Activated CD8-positive, alpha-beta memory T cell treated with anti-CD3 and anti-CD28 coated beads for 24 hours (primary cell): ENCODE measurements around the gene SNAP29.
"Not testable (repeated sequence)": the region's sequence is repeated elsewhere in the genome, so short reads cannot be mapped to it uniquely, and the experiment has no call there.

Experiments
- DNase-seq: peaks from one replicate; pipeline ENCODE4 v3.0.0-alpha.2; 2020

The SNAP29 gene

DNA sequence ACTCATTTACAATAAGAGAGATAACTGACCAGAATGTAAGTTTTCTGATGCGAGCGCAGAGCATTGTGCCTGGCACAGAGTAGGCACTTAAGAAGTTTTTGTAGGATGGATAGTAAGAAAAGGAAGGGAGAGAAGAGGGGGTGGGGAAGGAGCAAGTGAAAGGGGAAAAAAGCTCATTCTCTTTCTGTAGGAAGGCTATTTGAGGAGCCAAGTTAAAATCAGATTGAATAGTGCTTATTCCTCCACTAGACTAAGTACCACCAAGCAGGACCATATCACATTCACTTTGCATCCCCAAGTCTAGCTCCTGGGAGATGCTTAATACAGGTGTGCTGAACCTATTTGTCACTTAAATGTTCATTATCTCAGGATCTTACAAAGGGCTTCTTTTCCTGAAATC, 44.3 kb downstream of the SNAP29 start:
- DNase-seq: no peak

GRCh38 chr22:20904008-20904979, 45.5 kb downstream of the SNAP29 start:
- no peak for DNase-seq

GRCh38 chr22:20904980-20905355, 46.2 kb downstream of the SNAP29 start:
- no peak for DNase-seq

- DNase-seq: no peak
Measured at GRCh38 chr22:20905415-20906386, 46.9 kb downstream of the SNAP29 start.

- DNase-seq: no peak
Measured at GRCh38 chr22:20906387-20906767, 47.6 kb downstream of the SNAP29 start.

DNA sequence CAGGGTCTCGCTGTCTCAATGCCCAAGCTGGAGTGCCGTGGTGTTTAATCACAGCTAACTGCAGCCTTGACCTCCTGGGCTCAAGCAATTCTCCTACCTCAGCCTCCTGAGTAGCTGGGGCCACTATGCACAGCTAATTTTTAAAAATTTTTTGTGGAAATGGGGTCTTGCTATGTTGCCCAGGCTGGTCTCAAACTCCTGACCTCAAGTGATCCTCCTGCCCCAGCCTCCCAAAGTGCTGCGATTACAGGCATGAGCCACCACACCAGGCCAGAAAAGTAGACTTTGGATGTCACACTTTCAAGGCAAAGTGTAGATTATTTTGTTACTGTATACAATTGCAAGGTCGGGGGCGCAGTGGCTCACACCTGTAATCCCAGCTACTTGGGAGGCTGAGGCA, 49.9 kb downstream of the SNAP29 start:
- DNase-seq: not testable (repeated sequence)

DNA sequence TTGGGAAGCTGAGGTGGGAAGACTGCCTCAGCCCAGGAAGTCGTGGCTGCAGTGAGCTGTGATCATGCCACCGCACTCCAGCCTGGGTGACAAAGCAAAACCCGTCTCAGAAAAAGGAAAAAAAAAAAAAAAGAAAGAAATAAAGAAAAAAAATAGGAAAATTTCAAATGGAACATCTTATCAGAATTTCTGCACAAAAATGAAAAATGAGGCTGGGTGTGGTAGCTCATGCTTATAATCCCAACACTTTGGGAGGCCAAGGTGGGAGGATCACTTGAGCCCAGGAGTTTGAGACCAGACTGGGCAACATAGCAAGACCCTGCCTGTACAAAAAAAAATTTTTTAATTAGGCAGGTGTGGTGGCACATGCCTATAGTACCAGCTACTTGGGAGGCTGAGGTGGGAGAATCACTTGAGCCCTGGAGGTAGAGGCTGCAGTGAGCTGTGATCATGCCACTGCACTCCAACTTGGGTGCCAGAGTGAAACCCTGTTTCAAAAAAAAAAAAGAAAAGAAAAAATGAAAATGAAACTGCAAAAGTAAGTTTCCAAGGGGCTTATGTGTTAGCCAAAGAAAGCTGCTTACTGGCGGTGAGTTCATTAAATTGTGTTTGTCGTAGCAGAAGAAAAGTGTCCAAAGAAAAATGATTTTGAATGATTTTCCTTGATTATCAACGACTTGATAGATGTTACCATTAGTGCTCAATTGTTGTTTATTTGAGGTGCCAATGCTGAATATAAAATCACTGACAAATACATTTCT, 50.9 kb downstream of the SNAP29 start:
- DNase-seq: no peak

DNA sequence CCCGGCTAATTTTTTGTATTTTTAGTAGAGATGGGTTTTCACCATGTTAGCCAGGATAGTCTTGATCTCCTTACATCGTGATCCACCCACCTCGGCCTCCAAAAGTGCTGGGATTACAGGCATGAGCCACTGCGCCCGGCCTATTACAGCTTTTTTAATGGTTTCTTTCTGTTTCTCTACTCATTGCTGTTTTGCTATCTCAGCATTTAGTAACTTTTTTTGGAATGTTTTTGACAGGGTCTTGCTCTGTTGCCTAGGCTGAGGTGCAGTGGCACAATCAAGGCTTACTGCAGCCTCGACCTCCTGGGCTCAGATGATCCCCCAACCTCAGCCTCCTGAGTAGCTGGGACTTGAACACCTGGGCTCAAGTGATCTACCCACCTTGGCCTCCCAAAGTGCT, 53.7 kb downstream of the SNAP29 start:
- DNase-seq: no peak

DNA sequence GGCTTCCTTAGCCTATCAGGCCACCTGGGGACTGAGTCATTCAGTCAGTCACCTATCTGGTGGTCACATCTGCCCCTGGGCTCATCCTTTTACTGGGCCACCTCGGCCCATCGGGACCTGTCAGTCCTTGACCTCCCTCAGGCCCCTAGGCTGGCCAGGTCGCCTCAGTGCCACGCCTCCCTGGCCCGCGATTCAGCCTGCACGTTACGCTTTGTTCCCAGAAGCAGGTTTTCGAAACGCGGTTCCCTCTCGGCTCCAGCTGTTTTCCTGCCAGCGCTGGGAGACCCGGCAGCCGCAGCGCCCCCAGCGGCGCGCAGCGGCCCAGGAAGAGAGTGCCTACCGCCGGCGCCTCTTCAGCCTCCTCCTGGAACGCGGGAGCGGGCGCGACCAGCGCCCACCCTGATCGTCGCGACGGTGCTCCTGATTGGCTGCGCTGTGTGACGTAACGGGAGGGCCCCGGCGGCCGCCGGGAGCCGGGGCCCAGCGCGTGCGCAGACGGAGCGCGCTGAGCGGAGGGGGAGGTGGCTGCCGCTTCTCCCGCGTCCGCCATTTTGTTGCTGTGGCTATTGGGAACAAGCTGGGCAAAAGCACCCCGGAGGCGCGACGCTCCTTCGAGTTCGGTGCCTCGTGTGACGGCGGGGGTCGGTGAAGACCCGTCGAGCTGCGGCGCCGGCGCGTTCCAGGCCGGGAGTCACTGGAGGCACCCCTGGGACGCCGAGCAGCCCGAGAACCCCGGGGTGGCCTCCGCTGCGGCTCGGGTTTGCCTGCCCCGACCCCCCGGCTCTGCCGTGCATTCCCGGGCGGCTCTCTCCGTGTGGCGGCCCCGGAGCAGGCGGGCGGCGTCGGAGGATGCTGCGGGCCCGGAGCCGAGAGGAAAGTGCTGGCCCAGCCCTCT, 58.4 kb downstream of the SNAP29 start, which contains the start of gene CRKL:
Gene CRKL, plus strand, starts transcription at position 492 of the 895 bp plus-strand sequence. CDS start 528 bp downstream, outside the sequence.
- DNase-seq: peak; percentile 95

DNA sequence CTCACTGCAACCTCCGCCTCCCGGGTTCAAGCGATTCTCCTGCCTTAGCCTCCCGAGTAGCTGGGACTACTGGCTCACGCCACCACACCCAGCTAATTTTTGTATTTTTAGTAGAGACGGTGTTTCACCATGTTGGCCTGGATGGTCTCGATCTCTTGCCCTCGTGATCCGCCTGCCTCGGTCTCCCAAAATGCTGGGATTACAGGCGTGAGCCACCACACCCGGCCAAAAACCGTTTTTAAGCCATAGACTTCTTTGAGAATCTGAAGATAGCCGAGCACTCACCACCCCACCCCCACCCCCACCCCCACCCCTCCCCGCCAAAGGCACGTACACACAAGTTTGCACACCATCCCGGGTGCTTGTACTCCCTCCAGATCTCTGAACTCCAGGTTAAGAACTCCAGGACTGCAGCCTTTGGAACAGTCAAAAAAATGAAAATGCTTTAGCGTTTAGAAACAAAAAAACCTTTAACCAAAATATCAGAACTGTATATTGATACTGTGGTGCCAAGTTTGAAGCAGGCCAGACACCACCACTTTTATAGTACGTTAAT, 59.9 kb downstream of the SNAP29 start:
- DNase-seq: no peak

- no peak for DNase-seq
Measured at GRCh38 chr22:20919718-20920117, 60.9 kb downstream of the SNAP29 start.

DNA sequence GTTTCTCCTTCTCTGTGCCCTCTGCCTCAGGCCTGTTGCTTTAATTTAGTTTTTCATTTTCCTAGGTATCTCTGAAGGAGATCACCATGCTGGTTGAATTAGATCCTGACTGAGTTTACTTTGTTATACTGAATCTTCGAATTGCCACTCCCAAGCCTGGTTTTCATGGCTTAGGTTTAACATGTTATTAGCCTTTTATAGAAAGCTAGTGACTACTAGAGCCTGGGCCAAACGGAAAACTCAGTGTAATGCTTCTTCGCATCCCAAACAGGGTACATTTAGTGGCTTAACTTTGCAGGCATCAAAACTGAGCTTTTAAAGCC, 62.0 kb downstream of the SNAP29 start:
- no peak for DNase-seq

GRCh38 chr22:20922141-20922751, 63.4 kb downstream of the SNAP29 start:
- DNase-seq: no peak

GRCh38 chr22:20926243-20926642, 67.4 kb downstream of the SNAP29 start:
- no peak for DNase-seq

- no peak for DNase-seq
Measured at GRCh38 chr22:20927940-20928572, 69.2 kb downstream of the SNAP29 start.

GRCh38 chr22:20928573-20928967, 69.8 kb downstream of the SNAP29 start:
- DNase-seq: no peak

DNA sequence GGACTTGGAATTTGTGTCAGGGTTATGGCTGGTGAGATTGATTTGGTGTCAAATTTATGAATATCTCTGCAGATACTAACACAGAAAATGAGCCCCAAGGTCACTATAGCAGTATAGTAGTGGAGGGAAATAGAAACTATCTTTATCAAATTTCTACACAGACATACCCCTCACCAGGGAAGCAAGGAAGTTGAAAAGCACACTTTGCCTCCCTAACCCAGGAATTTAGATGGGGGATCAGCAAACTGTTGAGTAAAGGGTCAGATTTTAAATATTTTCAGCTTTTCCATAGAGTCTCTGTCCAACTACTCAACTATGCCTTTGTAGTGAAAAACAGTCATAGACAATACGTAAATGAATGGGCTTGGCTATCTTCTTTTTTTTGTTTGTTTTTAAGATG, 71.2 kb downstream of the SNAP29 start:
- no peak for DNase-seq

DNA sequence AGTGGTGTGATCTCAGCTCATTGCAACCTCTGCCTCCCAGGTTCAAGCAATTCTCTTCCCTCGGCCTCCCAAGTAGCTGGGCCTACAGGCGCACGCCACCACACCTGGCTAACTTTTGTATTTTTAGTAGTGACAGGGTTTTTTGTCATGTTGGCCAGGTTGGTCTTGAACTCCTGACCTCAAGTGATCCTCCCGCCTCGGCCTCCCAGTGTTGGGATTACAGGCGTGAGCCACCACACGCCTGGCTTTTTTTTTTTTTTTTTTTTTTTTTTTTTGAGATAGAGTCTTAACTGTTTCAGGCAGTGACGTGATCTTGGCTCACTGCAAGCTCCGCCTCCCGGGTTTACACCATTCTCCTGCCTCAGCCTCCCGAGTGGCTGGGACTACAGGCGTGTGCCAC, 71.6 kb downstream of the SNAP29 start:
- DNase-seq: not testable (repeated sequence)

DNA sequence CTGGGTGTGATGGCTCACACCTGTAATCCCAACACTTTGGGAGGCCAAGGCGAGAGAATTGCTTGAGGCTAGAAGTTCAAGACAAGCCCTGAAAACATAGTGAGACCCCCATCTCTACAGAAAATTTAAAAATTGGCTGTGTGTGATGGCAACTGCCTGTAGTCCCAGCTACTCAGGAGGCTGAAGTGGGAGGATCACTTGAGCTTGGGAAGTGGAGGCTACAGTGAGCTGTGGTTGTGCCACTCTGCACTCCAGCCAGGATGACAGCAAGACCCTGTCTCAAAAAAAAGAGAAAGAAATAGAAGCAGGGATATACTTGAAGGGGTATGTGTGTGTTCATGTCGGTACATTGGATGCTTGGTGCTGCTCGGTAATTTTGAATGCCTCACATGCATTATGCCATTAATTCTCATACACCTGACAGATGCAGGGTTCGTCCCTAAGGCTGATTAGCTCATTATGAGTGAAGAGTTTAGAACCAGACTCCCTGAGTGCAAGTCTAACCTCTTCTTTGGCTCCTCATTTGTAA, 72.4 kb downstream of the SNAP29 start:
- DNase-seq: no peak

- DNase-seq: no peak
Measured at GRCh38 chr22:20933910-20934309, 75.1 kb downstream of the SNAP29 start.
